Uterus (tissue), 2 donors: ENCODE data around the gene DCDC2.

ENCODE experiments used
- CTCF ChIP-seq, 4 experiments: fragments of 200-600 bp in 2 of 4; fragments of 450-650 bp in 2 of 4; sonication (generic) in 2 of 4; IDR thresholded peaks; one replicate each; pipeline ENCODE4 v1.5.1; 2016 to 2019; ENCODE audit warnings: antibody characterized with exemption in 4 of 4, mild to moderate bottlenecking in 2 of 4, moderate library complexity in 1 of 4
- POLR2A ChIP-seq, 2 donors: fragments of 450-650 bp; IDR thresholded peaks; one replicate each; pipeline ENCODE4 v1.6.1; 2016; ENCODE audit warnings: antibody characterized with exemption in 2 of 2, mild to moderate bottlenecking in 1 of 2, moderate library complexity in 1 of 2

GRCh38 chr6:24242924-24243323 is 114.9 kb downstream of the DCDC2 start:
- no peak for TF ChIP-seq CTCF (IDR thresholded peaks at IDR 0.05)
- no peak for TF ChIP-seq POLR2A (IDR thresholded peaks at IDR 0.05)
